Measurements from ENCODE around the gene RASSF10.
A peak's percentile ranks its signal among the peaks of the same experiment; 100 is the strongest.

RASSF10 gene

GRCh38 chr11:13008625-13009475, at the start of gene RASSF10:
Gene RASSF10 (plus strand): TSS chr11:13009316. CDS start chr11:13009577, 261 bp downstream.
- no peak for TF ChIP-seq ZNF274 (IDR thresholded peaks at IDR 0.05; ENCODE audit: low read depth, low read length)
- peak within 1 kb of the TSS; percentile 6; the same call in 1 of the 2 replicates for H3K4me3 ChIP-seq (ENCODE audit: low read length)

GRCh38 chr11:12961615-12962014, 47.5 kb upstream of the RASSF10 start:
- no peak for TF ChIP-seq ZNF274 (IDR thresholded peaks at IDR 0.05; ENCODE audit: low read depth, low read length)
- H3K4me3 ChIP-seq (ENCODE audit: low read length) = no peak overlapping the region

- no peak overlapping the region for H3K4me3 ChIP-seq (ENCODE audit: low read length)
Observed at GRCh38 chr11:12962306-12962705, 46.8 kb upstream of the RASSF10 start.

GRCh38 chr11:12963051-12963450, 46.1 kb upstream of the RASSF10 start:
- H3K4me3 ChIP-seq (ENCODE audit: low read length) = no peak overlapping the region
- no peak for TF ChIP-seq ZNF274 (IDR thresholded peaks at IDR 0.05; ENCODE audit: low read depth, low read length)

More at GRCh38 chr11:12962306-12962705, 46.8 kb upstream of the RASSF10 start:
- TF ChIP-seq ZNF274 (IDR thresholded peaks at IDR 0.05; ENCODE audit: low read depth, low read length) = no peak

- no peak for TF ChIP-seq ZNF274 (IDR thresholded peaks at IDR 0.05; ENCODE audit: low read depth, low read length)
- H3K4me3 ChIP-seq (ENCODE audit: low read length) = no peak overlapping the region
Observed at GRCh38 chr11:12963792-12964536, 45.2 kb upstream of the RASSF10 start.

- no peak overlapping the region for H3K4me3 ChIP-seq (ENCODE audit: low read length)
- no peak for TF ChIP-seq ZNF274 (IDR thresholded peaks at IDR 0.05; ENCODE audit: low read depth, low read length)
Observed at GRCh38 chr11:12964650-12965049, 44.5 kb upstream of the RASSF10 start.

- no peak overlapping the region for H3K4me3 ChIP-seq (ENCODE audit: low read length)
- no peak for TF ChIP-seq ZNF274 (IDR thresholded peaks at IDR 0.05; ENCODE audit: low read depth, low read length)
Observed at GRCh38 chr11:12966002-12966401, 43.1 kb upstream of the RASSF10 start.

- TF ChIP-seq ZNF274 (IDR thresholded peaks at IDR 0.05; ENCODE audit: low read depth, low read length) = no peak
Observed at GRCh38 chr11:12968101-12968500, 41.0 kb upstream of the RASSF10 start.

GRCh38 chr11:12968826-12969225, 40.3 kb upstream of the RASSF10 start:
- TF ChIP-seq ZNF274 (IDR thresholded peaks at IDR 0.05; ENCODE audit: low read depth, low read length) = no peak
- no peak overlapping the region for H3K4me3 ChIP-seq (ENCODE audit: low read length)

More at GRCh38 chr11:12968101-12968500, 41.0 kb upstream of the RASSF10 start:
- no peak overlapping the region for H3K4me3 ChIP-seq (ENCODE audit: low read length)

- TF ChIP-seq ZNF274 (IDR thresholded peaks at IDR 0.05; ENCODE audit: low read depth, low read length) = no peak
- H3K4me3 ChIP-seq (ENCODE audit: low read length) = no peak overlapping the region
Observed at GRCh38 chr11:12971955-12972354, 37.2 kb upstream of the RASSF10 start.

- H3K4me3 ChIP-seq (ENCODE audit: low read length) = no peak overlapping the region
- no peak for TF ChIP-seq ZNF274 (IDR thresholded peaks at IDR 0.05; ENCODE audit: low read depth, low read length)
Observed at GRCh38 chr11:12973528-12974181, 35.5 kb upstream of the RASSF10 start.

GRCh38 chr11:12975195-12975594, 33.9 kb upstream of the RASSF10 start:
- no peak overlapping the region for H3K4me3 ChIP-seq (ENCODE audit: low read length)
- no peak for TF ChIP-seq ZNF274 (IDR thresholded peaks at IDR 0.05; ENCODE audit: low read depth, low read length)

GRCh38 chr11:12979928-12980689, 29.0 kb upstream of the RASSF10 start:
- H3K4me3 ChIP-seq (ENCODE audit: low read length) = no peak overlapping the region
- TF ChIP-seq ZNF274 (IDR thresholded peaks at IDR 0.05; ENCODE audit: low read depth, low read length) = no peak
